ENCODE data around the gene TMEM179B. TPM values are rescaled to one million over a fixed set of nuclear protein-coding genes. Genes with fewer than 3 reads are reported as not detected.
A peak's percentile ranks its signal among the peaks of the same experiment; 100 is the strongest.

The TMEM179B gene
- total and polyA plus RNA-seq, 2 of the 13 experiments (the other 11 are each of a cell fraction or from before 2014, with no cell fraction given), result 24.8 to 25.7 TPM

GRCh38 chr11:62753736-62754603, 33.2 kb upstream of the TMEM179B start, which contains the start of gene ZBTB3 (continued):
- TF ChIP-seq ZNF75D (CRISPR knock-in tag; IDR thresholded peaks at IDR 0.05; ENCODE audit: borderline replicate concordance), result no peak
- no peak for TF ChIP-seq KLF12 (CRISPR knock-in tag; IDR thresholded peaks at IDR 0.05; ENCODE audit: borderline replicate concordance)
- TF ChIP-seq ZNF20 (CRISPR knock-in tag; IDR thresholded peaks at IDR 0.05), result no peak
- no peak for TF ChIP-seq MTERF4 (CRISPR knock-in tag; IDR thresholded peaks at IDR 0.05)
- no peak for TF ChIP-seq TOE1 (CRISPR knock-in tag; IDR thresholded peaks at IDR 0.05)
- peak; percentile 15; the same call in 1 of the 2 replicates for TF ChIP-seq TFE3 (CRISPR knock-in tag; IDR thresholded peaks at IDR 0.05)
- no peak for TF ChIP-seq ZNF746 (CRISPR knock-in tag; IDR thresholded peaks at IDR 0.05)
- TF ChIP-seq ZKSCAN1 (IDR thresholded peaks at IDR 0.05; ENCODE audit: low read length), result no peak
- TF ChIP-seq CHD4 (IDR thresholded peaks at IDR 0.05; ENCODE audit: borderline replicate concordance, low read length), result peak; percentile 74; the same call in 1 of the 2 replicates
- TF ChIP-seq PPARG (CRISPR knock-in tag; conservative IDR thresholded peaks at IDR 0.05), result no peak
- TF ChIP-seq ATF6 (CRISPR knock-in tag; conservative IDR thresholded peaks at IDR 0.05), result no peak
- TF ChIP-seq ZNF800 (CRISPR knock-in tag; IDR thresholded peaks at IDR 0.05), result no peak
- no peak for TF ChIP-seq GFI1 (CRISPR knock-in tag; IDR thresholded peaks at IDR 0.05; ENCODE audit: borderline replicate concordance)
- no peak for TF ChIP-seq ZNF282 (IDR thresholded peaks at IDR 0.05; ENCODE audit: partially characterized antibody)
- peak; percentile 47 for TF ChIP-seq YY1 (IDR thresholded peaks at IDR 0.05; ENCODE audit: insufficient read depth, insufficient replicate concordance, low read depth, low read length)
- no peak for TF ChIP-seq ZBTB1 (CRISPR knock-in tag; IDR thresholded peaks at IDR 0.05; ENCODE audit: borderline replicate concordance)
- no peak for TF ChIP-seq PRPF4 (IDR thresholded peaks at IDR 0.05; ENCODE audit: low read depth, low read length, poor library complexity, severe bottlenecking)
- peak; percentile 65; the same call in 1 of the 2 replicates for TF ChIP-seq KMT2A (CRISPR knock-in tag; IDR thresholded peaks at IDR 0.05)
- TF ChIP-seq ATF7-NPFF (CRISPR knock-in tag; IDR thresholded peaks at IDR 0.05; ENCODE audit: low read depth), result no peak
- no peak for TF ChIP-seq CENPBD1 (CRISPR knock-in tag; IDR thresholded peaks at IDR 0.05; ENCODE audit: borderline replicate concordance, low read depth)
- TF ChIP-seq ZNF205 (CRISPR knock-in tag; IDR thresholded peaks at IDR 0.05), result no peak
